ENCODE measurements around the gene SERINC5.
"Not testable (repeated sequence)": the region's sequence is repeated elsewhere in the genome, so short reads cannot be mapped to it uniquely, and the experiment has no call there.

SERINC5 gene

GRCh38 chr5:80189201-80189600, 66.6 kb downstream of the SERINC5 start:
- peaks cover 88% of the 10 kb centered on the region for H3K4me1 Mint-ChIP-seq

DNA sequence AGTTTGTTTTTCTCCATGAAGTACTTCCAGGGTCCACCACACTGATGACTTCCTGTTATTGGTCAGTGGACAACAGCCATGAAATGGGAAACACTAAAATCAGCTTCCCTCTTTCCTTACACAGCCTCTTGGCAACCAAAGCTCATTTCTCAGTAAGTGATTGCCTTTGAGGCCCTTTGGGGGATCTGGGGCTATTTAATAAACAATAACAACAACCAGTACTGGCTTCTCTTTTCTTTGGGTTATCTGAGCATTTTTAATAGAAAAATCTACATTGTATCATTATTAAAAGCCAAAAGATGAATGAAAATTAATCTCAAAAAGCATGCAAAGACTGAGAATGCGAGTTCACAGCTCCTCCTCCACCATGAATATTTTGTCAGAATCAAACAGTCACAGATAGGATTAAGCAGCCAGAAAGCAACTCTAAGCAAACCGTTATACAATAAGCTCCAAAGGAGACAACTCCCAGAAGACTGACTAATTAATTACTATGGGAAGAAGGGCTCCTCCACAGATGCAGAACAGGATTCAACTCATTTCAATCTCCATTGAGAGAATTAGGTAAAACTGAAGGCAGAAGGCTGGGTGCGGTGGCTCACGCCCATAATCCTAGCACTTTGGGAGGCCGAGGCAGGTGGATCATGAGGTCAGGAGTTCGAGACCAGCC, 68.3 kb downstream of the SERINC5 start:
- Mint-ChIP-seq H3K9me3 (no peaks in the 10 kb centered on the region), H3K27ac (peak overlapping the region; percentile 86), H3K36me3 (ENCODE audit: low read depth) (no peaks in the 10 kb centered on the region), H3K4me3 (peak overlapping the region; percentile 18), H3K4me1 (peaks cover 88% of the 10 kb centered on the region), H3K27me3 (no peaks in the 10 kb centered on the region)
- DNase-seq (no peak), ATAC-seq (no peak)

More at GRCh38 chr5:80189201-80189600, 66.6 kb downstream of the SERINC5 start:
- Mint-ChIP-seq H3K36me3 (ENCODE audit: low read depth) (no peaks in the 10 kb centered on the region), H3K4me3 (peak overlapping the region; percentile 83), H3K27ac (peak overlapping the region; percentile 94), H3K9me3 (no peaks in the 10 kb centered on the region), H3K27me3 (no peaks in the 10 kb centered on the region)
- no peak for ATAC-seq
- DNase-seq, result no peak

GRCh38 chr5:80185535-80185934, 70.3 kb downstream of the SERINC5 start:
- ATAC-seq; H3K27me3 Mint-ChIP-seq; H3K9me3 Mint-ChIP-seq; H3K36me3 Mint-ChIP-seq (ENCODE audit: low read depth); DNase-seq: not testable (repeated sequence)
- H3K27ac Mint-ChIP-seq, result peak overlapping the region; percentile 86
- peaks cover 90% of the 10 kb centered on the region for H3K4me1 Mint-ChIP-seq
- peak overlapping the region; percentile 47 for H3K4me3 Mint-ChIP-seq

DNA sequence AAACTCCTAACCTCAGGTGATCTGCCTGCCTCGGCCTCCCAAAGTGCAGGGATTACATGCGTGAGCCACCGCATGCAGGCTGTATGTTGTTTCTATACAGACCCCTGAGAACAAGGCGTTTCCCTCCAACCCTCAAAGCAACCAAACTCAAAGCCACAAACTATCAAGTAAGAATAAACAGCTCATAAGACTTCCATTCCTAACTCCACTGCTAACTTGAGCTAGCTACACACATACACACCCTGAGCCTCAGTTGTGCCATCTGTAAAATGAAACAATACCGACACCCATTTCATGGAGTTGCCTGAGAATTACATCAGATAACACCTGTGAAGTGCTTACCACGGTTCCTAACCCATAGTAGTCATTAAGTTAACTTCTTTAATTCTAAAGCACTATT, 70.8 kb downstream of the SERINC5 start:
- H3K27me3 Mint-ChIP-seq, result no peaks in the 10 kb centered on the region
- ATAC-seq (peak; percentile 37), DNase-seq (no peak)
- H3K9me3 Mint-ChIP-seq, result no peaks in the 10 kb centered on the region
- H3K4me3 Mint-ChIP-seq, result peak overlapping the region; percentile 47
- peak overlapping the region; percentile 86 for H3K27ac Mint-ChIP-seq
- no peaks in the 10 kb centered on the region for H3K36me3 Mint-ChIP-seq (ENCODE audit: low read depth)
- H3K4me1 Mint-ChIP-seq, result peaks cover 90% of the 10 kb centered on the region

DNA sequence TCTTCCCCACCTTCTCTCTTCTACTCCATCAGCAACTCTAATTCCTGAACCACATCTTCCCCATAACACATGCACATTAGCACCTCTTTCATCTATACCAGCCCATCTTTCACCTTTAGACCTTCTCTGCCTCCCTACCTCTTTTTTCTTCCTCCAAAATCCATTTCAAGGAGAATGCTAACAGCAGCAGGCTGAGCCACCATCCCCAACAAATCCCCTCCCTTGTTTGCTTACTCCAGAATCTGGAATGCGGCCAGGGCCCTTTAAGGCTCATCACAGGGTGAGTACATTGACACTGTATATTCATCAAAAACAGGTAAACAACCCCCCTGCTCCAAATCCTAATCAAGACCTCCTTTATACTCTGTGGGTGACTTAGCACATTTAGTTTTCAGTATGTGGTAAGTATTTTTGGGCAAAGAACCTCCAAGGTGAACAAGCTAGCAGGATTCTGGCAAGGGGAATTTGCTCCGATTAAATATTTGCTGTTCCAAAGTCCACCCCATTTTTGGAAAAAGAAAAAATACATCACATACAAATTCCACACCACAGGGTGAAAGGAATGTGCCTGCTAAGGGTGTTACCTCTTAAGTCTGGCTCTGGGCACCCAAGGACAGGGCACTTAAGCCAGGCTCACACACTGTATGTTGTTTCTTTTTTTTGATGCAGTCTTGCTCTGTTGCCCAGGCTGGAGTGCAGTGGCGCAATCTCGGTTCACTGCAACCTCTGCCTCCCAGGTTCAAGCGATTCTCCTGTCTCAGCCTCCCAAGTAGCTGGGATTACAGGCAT, 71.4 kb downstream of the SERINC5 start:
- H3K4me3 Mint-ChIP-seq, result peak overlapping the region; percentile 47
- ATAC-seq, result no peak
- peak overlapping the region; percentile 86 for H3K27ac Mint-ChIP-seq
- no peak for DNase-seq
- no peaks in the 10 kb centered on the region for H3K36me3 Mint-ChIP-seq (ENCODE audit: low read depth)
- H3K4me1 Mint-ChIP-seq, result peaks cover 90% of the 10 kb centered on the region
- H3K9me3 Mint-ChIP-seq, result no peaks in the 10 kb centered on the region
- no peaks in the 10 kb centered on the region for H3K27me3 Mint-ChIP-seq

GRCh38 chr5:80183728-80184234, 72.1 kb downstream of the SERINC5 start:
- not testable (repeated sequence) for DNase-seq; H3K9me3 Mint-ChIP-seq; H3K27me3 Mint-ChIP-seq; H3K36me3 Mint-ChIP-seq (ENCODE audit: low read depth); ATAC-seq
- Mint-ChIP-seq H3K27ac (peak overlapping the region; percentile 86), H3K4me1 (peaks cover 90% of the 10 kb centered on the region), H3K4me3 (peak overlapping the region; percentile 43)

DNA sequence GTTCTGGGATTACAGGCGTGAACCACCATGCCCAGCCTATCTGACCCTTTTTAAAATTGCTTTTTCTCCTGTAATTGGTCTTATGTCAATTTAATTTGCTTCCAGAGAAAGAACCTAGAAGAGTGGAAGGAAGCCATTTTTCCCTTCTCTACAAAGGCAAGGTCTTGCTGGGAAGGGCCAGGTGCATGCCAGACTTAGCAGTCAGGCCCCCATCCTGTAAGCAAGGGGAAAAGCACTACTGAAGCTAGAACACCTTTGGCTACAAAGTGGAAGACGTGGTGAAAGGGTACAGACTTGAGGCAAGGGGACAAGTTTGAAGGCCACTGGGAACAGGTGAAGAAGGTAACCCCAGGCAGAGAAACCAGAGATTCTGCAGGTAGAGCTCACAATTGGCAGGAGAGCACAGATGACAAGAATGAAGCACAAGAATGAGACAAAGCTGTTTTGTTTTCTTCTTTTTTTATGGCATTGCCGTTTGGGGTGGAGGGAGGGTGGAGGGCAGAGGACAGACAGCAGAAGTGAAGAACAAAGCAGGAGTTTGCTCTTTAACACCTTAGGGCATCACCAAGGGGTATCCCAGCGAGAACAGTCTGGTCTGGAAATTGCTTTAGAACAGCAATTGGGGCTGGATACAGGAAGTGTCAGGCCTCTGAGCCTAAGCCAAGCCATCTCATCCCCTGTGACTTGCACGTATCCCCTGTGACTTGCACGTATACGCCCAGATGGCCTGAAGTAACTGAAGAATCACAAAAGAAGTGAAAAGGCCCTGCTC, 72.9 kb downstream of the SERINC5 start:
- Mint-ChIP-seq H3K27ac (peak overlapping the region; percentile 86), H3K9me3 (no peaks in the 10 kb centered on the region), H3K4me3 (peak overlapping the region; percentile 43), H3K4me1 (peaks cover 85% of the 10 kb centered on the region), H3K36me3 (ENCODE audit: low read depth) (no peaks in the 10 kb centered on the region), H3K27me3 (no peaks in the 10 kb centered on the region)
- peak; percentile 53 for ATAC-seq
- DNase-seq, result no peak

DNA sequence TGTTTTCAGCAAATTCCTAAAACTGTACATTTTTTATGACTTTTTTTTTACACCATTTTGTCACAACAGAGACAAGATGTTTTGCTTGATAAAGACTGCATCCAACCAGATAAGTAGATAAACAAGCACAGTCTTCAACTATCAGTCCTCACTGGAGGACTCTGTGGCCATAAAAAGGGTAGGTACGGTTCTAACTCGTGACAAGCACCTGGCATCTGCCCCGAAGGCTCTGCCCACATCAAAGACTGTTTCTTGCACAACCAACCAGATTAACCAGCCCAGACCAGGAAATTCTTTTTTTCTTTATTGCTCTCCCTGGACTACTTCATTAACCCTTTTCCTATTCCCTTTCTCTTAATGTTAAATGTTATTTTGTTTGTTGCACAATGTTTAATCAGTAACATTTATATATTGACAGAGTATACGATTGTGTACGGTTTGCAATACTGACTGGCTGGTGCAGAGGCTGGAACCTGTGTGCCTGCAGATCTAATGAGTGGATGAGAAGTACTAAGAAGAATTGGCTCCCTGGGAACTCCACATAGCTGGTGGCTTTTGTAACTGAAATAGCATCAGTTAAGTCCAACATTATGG, 74.1 kb downstream of the SERINC5 start:
- no peaks in the 10 kb centered on the region for H3K36me3 Mint-ChIP-seq (ENCODE audit: low read depth)

GRCh38 chr5:80177236-80177635, 78.6 kb downstream of the SERINC5 start:
- Mint-ChIP-seq H3K4me1 (peaks cover 64% of the 10 kb centered on the region), H3K4me3 (no peak overlapping the region), H3K27ac (peak overlapping the region; percentile 36), H3K36me3 (ENCODE audit: low read depth) (peaks cover 22% of the 10 kb centered on the region), H3K9me3 (no peaks in the 10 kb centered on the region), H3K27me3 (no peaks in the 10 kb centered on the region)
- ATAC-seq (no peak), DNase-seq (no peak)

More for the DNA sequence above, 74.1 kb downstream of the SERINC5 start:
- ATAC-seq (peak; percentile 55), DNase-seq (no peak)
- Mint-ChIP-seq H3K27ac (peak overlapping the region; percentile 86), H3K4me3 (peak overlapping the region; percentile 30), H3K27me3 (no peaks in the 10 kb centered on the region), H3K9me3 (no peaks in the 10 kb centered on the region), H3K4me1 (peaks cover 87% of the 10 kb centered on the region)

DNA sequence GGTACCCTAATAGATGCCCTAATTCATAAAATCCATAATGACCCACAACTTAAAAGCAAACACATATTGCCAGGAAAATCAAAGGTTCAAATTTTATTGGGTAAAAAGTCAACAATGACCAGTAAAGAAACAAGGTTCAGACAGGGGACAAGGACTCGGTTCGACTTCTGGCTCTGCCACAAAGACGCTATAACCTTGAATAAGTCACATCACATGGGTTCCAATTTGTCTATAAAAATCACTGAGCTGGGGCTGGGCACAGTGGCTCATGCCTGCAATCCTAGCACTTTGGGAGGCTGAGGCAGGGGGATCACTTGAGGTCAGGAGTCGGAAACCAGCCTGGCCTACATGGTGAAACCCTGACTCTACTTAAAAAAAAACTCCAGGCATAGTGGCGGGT, 80.5 kb downstream of the SERINC5 start:
- H3K4me3 Mint-ChIP-seq, result no peak overlapping the region
- no peaks in the 10 kb centered on the region for H3K27me3 Mint-ChIP-seq
- DNase-seq (no peak), ATAC-seq (no peak)
- peaks cover 45% of the 10 kb centered on the region for H3K4me1 Mint-ChIP-seq
- no peaks in the 10 kb centered on the region for H3K9me3 Mint-ChIP-seq
- peaks cover 28% of the 10 kb centered on the region for H3K36me3 Mint-ChIP-seq (ENCODE audit: low read depth)
- H3K27ac Mint-ChIP-seq, result peak overlapping the region; percentile 29

- ATAC-seq (no peak), DNase-seq (no peak)
- Mint-ChIP-seq H3K27me3 (no peaks in the 10 kb centered on the region), H3K27ac (peak overlapping the region; percentile 29), H3K4me3 (no peak overlapping the region), H3K9me3 (no peaks in the 10 kb centered on the region), H3K36me3 (ENCODE audit: low read depth) (peaks cover 31% of the 10 kb centered on the region), H3K4me1 (peaks cover 40% of the 10 kb centered on the region)
Observed at GRCh38 chr5:80174790-80175189, 81.1 kb downstream of the SERINC5 start.

GRCh38 chr5:80172067-80172695, 83.7 kb downstream of the SERINC5 start:
- peaks cover 44% of the 10 kb centered on the region for H3K36me3 Mint-ChIP-seq (ENCODE audit: low read depth)
- H3K27ac Mint-ChIP-seq, result peak overlapping the region; percentile 16
- H3K9me3 Mint-ChIP-seq, result no peaks in the 10 kb centered on the region
- no peak for DNase-seq
- H3K4me1 Mint-ChIP-seq, result peaks cover 42% of the 10 kb centered on the region
- ATAC-seq, result no peak
- no peak overlapping the region for H3K4me3 Mint-ChIP-seq
- no peaks in the 10 kb centered on the region for H3K27me3 Mint-ChIP-seq

DNA sequence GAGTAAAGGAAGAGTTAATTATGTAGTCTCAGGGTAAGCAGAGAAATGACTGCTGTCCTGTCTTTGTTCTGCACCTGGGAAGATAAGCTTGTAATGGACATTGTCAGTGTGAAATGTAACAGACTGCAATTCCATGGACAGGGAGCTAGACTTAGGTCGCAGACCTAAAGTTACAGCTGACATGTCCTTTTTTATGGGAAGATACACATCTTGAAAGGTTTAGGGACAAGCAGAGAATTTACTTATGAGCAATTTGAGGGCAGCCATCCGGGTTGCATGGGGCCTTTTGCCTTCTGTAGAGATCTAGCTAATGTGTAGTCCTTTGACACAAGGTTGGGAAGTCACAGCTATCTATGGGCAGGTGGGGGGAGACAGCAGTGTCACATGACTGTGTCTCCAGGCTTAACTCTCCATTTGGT, 85.7 kb downstream of the SERINC5 start:
- Mint-ChIP-seq H3K4me3 (no peak overlapping the region), H3K36me3 (ENCODE audit: low read depth) (peaks cover 53% of the 10 kb centered on the region), H3K27ac (peak overlapping the region; percentile 10), H3K27me3 (no peaks in the 10 kb centered on the region), H3K9me3 (no peaks in the 10 kb centered on the region), H3K4me1 (peaks cover 50% of the 10 kb centered on the region)
- ATAC-seq (no peak), DNase-seq (no peak)

All from activated naive CD8-positive, alpha-beta T cell treated with anti-CD3 and anti-CD28 coated beads, Interleukin-2, amount 50 U/mL, for 24 hours (primary cell).